Nephron progenitor cell (in vitro differentiated cells): ENCODE results near the gene EZR.

Experiments used
- DNase-seq: peaks from one replicate; pipeline ENCODE4 v3.0.0; 2021
- H3K27ac Mint-ChIP-seq: 2 replicates; pipeline ENCODE4 v1.8.0; 2021; ENCODE audit warnings: mild to moderate bottlenecking, moderate library complexity, mixed read lengths
- H3K27me3 Mint-ChIP-seq: 2 replicates; pipeline ENCODE4 v1.8.0; 2021; ENCODE audit warnings: mild to moderate bottlenecking, low read depth, mixed read lengths; ENCODE audit not compliant: poor library complexity
- H3K36me3 Mint-ChIP-seq: 2 replicates; pipeline ENCODE4 v1.8.0; 2021; ENCODE audit warnings: low read depth, mixed read lengths
- H3K4me1 Mint-ChIP-seq: 2 replicates; pipeline ENCODE4 v1.8.0; 2021; ENCODE audit warnings: mixed read lengths
- H3K4me3 Mint-ChIP-seq: 2 replicates; pipeline ENCODE4 v1.8.0; 2021; ENCODE audit warnings: mild to moderate bottlenecking, moderate library complexity, mixed read lengths
- H3K9me3 Mint-ChIP-seq: 2 replicates; pipeline ENCODE4 v1.8.0; 2021; ENCODE audit warnings: mild to moderate bottlenecking, moderate library complexity, mixed read lengths
- CTCF ChIP-seq: fragments of 200-600 bp; sonication (generic); IDR thresholded peaks from 2 replicates; pipeline ENCODE4 v1.5.0; 2021; ENCODE audit warnings: antibody characterized with exemption

EZR gene

GRCh38 chr6:158751921-158752320 is 67.2 kb downstream of the EZR start:
- H3K27me3 Mint-ChIP-seq: no peaks in the 10 kb centered on the region
- H3K9me3 Mint-ChIP-seq: no peaks in the 10 kb centered on the region
- no peak overlapping the region for H3K4me3 Mint-ChIP-seq
- DNase-seq: no peak
- H3K4me1 Mint-ChIP-seq: peaks cover 47% of the 10 kb centered on the region
- H3K27ac Mint-ChIP-seq: no peak overlapping the region
- TF ChIP-seq CTCF: no peak
- H3K36me3 Mint-ChIP-seq: no peaks in the 10 kb centered on the region

- no peak overlapping the region for H3K27ac Mint-ChIP-seq
Measured at GRCh38 chr6:158751224-158751623, 67.9 kb downstream of the EZR start.

GRCh38 chr6:158744986-158745430 is 74.2 kb downstream of the EZR start:
- peaks cover 23% of the 10 kb centered on the region for H3K9me3 Mint-ChIP-seq
- peak overlapping the region; percentile 37 for H3K27ac Mint-ChIP-seq
- peaks cover 7% of the 10 kb centered on the region for H3K36me3 Mint-ChIP-seq
- peaks cover 10% of the 10 kb centered on the region for H3K27me3 Mint-ChIP-seq
- no peak for TF ChIP-seq CTCF
- H3K4me1 Mint-ChIP-seq: peaks cover 18% of the 10 kb centered on the region
- H3K4me3 Mint-ChIP-seq: no peak overlapping the region
- DNase-seq: no peak

More at GRCh38 chr6:158751224-158751623, 67.9 kb downstream of the EZR start:
- no peaks in the 10 kb centered on the region for H3K27me3 Mint-ChIP-seq
- H3K4me1 Mint-ChIP-seq: peaks cover 47% of the 10 kb centered on the region
- TF ChIP-seq CTCF: no peak
- H3K9me3 Mint-ChIP-seq: no peaks in the 10 kb centered on the region
- H3K36me3 Mint-ChIP-seq: no peaks in the 10 kb centered on the region
- no peak for DNase-seq
- no peak overlapping the region for H3K4me3 Mint-ChIP-seq

DNA sequence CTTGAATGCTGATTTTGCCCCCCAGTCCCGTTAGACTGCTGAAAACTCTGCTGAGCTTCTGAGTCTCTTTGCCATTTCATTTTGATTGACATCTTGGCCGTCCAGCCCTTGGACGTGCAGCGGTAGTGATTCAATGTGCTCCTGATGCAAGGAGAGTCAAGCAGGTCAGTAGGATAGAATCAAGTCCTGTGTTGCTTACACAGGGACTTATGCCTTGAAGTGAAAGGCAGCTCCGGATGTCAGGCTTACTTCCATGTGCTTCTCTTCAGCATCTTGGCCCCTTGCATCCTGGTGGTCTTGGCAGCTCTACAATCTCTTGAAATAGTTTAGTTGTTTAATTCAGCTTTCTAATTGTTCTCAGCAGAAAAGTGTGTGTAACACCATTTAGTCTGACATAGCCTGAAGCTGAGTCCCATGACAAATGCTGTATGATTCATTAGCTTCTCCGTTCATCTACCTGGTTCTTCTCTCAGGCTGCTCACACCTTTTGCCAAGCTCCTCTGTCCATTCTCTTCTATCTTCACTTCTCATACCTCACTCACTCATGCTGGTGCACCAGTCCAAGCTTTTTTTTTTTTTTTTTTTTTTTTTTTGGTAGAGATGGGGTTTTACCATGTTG is 76.0 kb downstream of the EZR start:
- Mint-ChIP-seq H3K4me3 (no peak overlapping the region), H3K36me3 (peaks cover 11% of the 10 kb centered on the region), H3K27me3 (peaks cover 10% of the 10 kb centered on the region), H3K27ac (no peak overlapping the region), H3K4me1 (peaks cover 21% of the 10 kb centered on the region), H3K9me3 (peaks cover 35% of the 10 kb centered on the region)
- DNase-seq: no peak
- no peak for TF ChIP-seq CTCF

GRCh38 chr6:158739673-158740072 is 79.5 kb downstream of the EZR start:
- Mint-ChIP-seq H3K9me3 (peaks cover 30% of the 10 kb centered on the region), H3K4me3 (no peak overlapping the region), H3K27ac (no peak overlapping the region), H3K36me3 (peaks cover 4% of the 10 kb centered on the region), H3K27me3 (peaks cover 6% of the 10 kb centered on the region), H3K4me1 (peaks cover 23% of the 10 kb centered on the region)
- no peak for TF ChIP-seq CTCF
- DNase-seq: no peak
